NCI-H510A treated with DMSO at 0.1 percent for 48 hours (cell line): ENCODE data around the gene GAL3ST2.
"Not testable (repeated sequence)": the region's sequence is repeated elsewhere in the genome, so short reads cannot be mapped to it uniquely, and the experiment has no call there.

ENCODE experiments used
- DNase-seq: peaks from one replicate; lab custom pipeline; 2025; lab: John Stamatoyannopoulos, UW

GAL3ST2 gene

DNA sequence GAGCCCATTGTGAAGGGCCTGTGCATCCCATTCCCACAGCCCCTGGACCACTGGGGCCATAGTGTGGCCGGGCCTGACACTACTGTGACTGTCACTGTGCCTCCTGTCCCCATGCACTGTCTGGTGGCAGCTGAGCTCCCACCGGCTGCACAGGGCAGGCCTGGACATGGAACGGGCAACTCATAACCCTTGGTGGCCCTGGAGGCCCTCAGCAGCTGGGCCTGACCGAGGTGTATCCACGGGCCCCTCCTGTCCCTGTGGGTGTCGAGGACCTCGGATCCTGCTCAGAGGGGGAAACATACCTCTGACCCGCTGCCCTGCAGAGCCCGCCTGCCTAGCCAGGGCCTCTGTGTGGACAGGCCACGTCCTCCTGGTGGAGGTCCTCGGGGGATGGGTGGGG is 7.8 kb upstream of the GAL3ST2 start:
- no peak for DNase-seq

DNA sequence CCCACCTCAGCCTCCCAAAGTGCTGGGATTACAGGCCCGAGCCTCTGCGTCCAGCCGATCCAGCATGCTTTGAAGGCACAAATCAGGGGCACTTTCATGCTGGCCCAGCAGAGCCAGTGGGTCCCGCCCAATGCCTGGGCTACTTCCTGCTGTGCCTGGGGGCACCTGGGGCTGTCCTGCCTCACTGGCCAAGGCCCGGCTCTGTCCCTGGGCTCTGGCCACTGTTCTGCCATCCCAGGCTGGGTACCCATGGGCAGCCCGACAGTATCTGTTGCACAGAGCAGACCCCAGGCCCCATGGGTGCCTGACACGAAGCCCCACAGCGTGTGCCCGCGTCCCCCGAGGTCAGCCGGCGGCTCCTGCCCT is 6.8 kb upstream of the GAL3ST2 start:
- DNase-seq, result no peak

GRCh38 chr2:241770185-241770935 is 6.3 kb upstream of the GAL3ST2 start:
- DNase-seq, result no peak

DNA sequence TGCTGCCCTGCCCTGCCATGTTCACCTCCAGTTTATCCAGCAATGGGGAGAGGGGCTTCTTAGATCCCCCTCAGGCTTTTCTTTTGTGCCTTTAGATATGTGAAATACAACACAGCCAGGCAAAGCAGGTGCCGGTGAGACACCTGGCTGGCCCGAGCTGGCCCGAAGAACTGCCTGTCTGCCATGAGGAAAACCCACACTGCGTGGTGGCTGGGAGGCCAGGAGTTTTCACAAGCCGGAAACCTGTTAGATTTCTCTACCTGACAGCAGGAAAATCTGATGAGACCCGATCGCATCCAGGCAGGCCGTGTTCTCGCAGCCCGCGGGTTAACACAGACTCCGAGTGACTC is 5.7 kb upstream of the GAL3ST2 start:
- no peak for DNase-seq

- DNase-seq, result no peak
Observed at GRCh38 chr2:241771286-241772062, 5.1 kb upstream of the GAL3ST2 start.

- no peak for DNase-seq
Observed at GRCh38 chr2:241772063-241772499, 4.5 kb upstream of the GAL3ST2 start.

GRCh38 chr2:241773511-241774418 is 2.9 kb upstream of the GAL3ST2 start:
- peak; percentile 3 for DNase-seq

- DNase-seq, result no peak
Observed at GRCh38 chr2:241774419-241775222, 2.0 kb upstream of the GAL3ST2 start.

DNA sequence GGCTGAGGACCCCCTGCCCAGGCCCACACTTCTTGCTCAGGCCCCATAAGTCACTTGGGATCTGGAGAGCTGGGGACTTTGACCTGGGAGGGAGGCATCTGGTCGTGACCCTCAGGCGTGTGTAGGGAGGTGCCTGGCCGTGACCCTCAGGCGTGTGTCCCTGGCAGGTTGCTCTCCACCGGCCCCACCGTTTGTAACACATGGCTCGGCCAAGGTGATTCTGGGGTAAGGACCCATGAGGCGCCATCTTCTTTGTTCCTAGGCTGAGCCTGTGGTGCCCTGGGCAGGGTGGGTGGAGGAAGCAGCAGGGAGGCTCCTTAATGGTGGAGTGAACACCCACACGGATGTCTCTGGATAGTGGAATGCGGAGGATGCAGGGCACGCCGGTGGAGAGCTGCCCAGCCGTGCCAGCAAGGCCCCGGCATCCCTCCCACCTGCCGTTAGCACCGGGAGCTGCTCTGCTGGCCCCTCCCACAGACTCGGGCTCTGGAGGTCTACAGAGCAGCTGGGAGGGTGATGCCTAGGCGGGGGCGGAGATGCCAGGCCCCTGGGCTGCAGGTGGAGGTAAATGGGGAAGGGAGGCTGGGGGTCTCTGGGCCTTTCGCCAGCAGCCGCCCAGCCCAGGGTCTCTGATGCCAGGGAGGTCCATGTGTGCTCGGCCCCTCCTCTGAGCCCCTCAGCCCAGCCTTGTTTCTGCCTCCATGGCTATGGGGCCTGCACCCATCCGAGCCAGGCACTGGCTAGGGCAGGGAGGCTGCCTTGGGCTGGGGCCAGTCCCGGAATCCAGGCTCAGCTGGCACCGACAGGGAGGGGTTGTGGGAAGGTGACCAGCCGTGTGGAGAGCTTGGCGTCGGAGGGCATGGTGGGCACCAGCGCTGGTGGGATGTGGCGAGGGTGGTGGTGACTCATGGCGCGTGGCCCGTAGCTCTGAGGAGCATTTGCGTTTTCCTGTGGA is 1.1 kb upstream of the GAL3ST2 start:
- DNase-seq, result no peak

- no peak for DNase-seq
Observed at GRCh38 chr2:241777170-241777685, 606 bp downstream of the GAL3ST2 start.

DNA sequence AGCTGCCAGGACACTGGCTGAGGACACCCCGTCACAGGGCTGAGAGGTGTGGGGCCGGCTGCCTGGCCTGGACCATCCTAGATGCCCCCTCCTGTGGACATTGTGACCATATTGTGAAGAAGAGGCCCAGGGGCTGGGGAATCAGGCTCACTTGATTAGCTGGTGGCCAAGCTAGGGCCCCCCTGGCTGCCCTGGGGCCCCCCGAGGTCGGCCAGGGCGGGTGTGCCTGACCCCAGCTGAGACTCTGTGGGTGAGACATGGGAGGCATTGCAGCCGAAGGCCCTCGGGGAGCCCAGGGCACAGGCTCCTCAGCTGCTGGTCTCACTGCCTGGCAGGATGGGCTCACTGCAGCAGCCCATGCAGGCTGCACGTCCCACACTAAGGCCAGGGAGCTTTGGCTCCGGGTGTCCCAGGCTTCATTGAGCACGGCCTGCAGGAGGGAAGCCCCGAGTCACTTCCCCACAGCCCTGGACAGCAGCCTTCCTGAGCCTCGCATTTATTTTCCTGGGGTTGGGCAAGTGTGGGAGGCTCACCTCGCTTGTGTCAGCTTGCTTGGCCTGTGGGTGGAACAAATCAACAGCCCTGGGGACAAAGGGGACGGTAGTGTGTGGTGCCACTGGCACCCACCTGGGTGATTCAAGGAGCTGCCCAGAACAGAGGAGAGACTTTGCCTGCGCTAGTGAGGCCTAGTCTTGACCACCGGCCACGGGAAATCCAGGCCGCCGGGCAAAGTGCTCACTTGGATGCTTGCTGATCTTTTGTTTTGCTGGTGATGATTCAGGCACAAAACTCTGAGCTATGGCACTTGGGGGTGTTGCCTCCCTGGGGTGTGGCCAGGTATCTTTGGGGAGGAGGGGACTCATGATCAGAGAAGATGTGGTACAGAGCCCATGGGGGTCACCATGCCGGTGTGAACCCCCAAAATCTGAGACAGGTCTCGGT is 1.3 kb downstream of the GAL3ST2 start:
- DNase-seq, result no peak

- no peak for DNase-seq
Observed at GRCh38 chr2:241780939-241781569, 4.4 kb downstream of the GAL3ST2 start.

- not testable (repeated sequence) for DNase-seq
Observed at GRCh38 chr2:241782053-241782452, 5.4 kb downstream of the GAL3ST2 start.

- DNase-seq, result no peak
Observed at GRCh38 chr2:241788135-241788534, 11.5 kb downstream of the GAL3ST2 start.

- DNase-seq, result no peak
Observed at GRCh38 chr2:241788572-241788971, 11.9 kb downstream of the GAL3ST2 start.

- not testable (repeated sequence) for DNase-seq
Observed at GRCh38 chr2:241791385-241791784, 14.8 kb downstream of the GAL3ST2 start.

DNA sequence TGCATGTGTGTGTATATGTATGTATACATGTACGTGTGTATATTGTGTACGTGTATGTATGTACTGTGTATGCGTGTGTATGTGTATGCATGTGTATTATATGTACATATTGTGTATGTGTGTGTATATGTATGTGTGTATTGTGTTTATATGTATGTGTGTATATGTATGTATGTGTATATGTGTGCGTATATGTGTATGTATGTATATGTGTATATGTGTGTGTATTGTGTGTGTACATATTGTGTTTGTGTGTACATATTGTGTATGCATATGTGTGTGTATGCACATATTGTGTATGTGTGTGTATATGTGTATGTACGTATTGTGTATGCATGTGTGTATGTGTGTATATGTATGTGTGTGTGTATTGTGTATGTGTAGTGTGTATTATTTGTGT is 16.8 kb downstream of the GAL3ST2 start:
- no peak for DNase-seq

- no peak for DNase-seq
Observed at GRCh38 chr2:241794250-241794823, 17.7 kb downstream of the GAL3ST2 start.
